HG03175 (cell line): ENCODE results near the gene UBE2G2.

Experiments used
- ATAC-seq: cut with Tn5 transposase; IDR thresholded peaks from one replicate; pipeline ENCODE4 v1.9.1; 2021; ENCODE audit warnings: mild to moderate bottlenecking, moderate library complexity; ENCODE audit not compliant: unreplicated experiment

Gene UBE2G2

DNA sequence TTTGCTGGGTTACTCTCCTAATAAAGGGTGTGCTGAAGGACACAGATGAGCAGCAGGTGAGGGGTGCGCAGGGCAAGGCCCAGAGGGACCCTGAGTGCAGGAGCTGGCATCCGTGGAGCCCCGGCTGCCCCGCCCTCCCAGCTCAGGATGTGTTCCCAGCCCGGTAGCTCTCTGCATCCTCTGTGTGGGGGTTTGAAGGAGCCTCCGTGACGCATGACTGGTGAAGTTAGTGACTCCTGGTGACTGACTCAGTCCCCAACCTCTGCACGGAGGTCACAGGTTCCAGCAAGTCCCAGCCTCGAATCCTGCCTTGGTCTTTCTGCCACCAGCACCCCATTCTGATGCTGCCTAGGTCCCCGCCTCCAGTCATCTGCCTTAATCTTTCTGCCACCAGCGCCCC lies 68.7 kb downstream of the UBE2G2 start:
- ATAC-seq: no peak

DNA sequence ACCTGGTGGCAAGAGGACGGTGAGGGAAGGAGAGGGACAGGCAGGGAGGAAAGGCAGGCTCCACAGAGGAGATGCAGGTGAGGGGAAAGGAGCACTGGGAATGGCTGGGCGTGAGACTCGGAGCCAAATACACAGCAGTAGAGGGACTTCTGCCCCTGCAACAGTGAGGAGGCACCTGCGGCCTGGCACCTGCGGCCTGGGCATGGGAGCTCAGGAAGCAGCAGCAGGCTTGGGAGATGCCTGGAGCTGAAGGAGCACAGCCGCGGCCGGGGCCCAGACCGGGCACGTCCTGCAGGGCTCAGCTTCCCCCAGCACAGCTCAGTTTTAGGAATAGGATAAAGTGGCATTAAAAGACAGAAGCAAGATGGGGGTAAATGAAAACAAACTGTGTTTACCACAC lies 69.4 kb downstream of the UBE2G2 start:
- ATAC-seq: no peak

DNA sequence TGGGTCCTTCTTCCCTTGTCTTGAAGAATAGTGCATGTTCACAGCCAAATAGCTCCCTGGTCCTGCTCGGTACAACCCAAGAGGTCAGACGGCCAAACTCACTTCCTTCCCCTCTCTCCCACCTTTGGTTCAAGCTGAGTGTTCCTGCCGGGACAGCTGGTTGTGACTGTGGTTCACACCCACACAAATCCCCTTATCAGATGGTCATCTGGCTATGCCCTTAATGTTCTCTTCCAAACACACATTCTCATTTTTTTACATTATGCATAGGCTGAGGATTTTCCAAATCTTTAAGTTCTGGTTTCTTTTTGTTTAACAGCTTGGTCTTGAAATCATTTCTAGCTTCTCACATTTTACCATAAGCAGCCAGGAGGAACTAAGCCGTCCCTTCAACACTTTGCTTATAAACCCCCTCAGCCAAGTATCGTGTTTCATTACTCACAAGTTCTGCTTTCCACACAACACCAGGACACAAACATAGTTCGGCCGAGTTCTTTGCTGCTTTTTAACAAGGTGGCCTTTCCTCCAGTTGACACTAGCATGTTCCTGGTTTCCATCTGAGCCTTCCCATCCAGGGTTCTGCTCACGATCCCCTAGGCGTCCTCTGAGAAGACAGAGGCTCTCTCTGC lies 70.6 kb downstream of the UBE2G2 start:
- ATAC-seq: no peak

DNA sequence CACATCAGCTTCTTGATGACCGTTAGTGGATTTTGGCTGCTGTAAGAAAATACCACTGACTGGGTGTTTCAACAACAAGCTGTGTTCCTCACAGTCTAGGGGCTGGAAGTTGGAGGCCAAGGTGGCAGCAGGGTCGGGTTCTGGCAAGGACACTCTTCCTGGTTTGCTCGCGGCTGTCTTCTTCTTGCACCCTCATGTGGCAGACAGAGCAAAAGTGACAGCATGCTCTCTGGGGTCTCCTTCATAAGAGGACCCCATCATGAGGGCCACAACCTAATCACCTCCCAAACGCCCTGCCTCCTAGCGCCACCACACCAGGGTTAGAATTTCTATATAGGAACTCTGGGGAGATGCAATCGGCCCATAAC lies 71.6 kb downstream of the UBE2G2 start:
- ATAC-seq: no peak

DNA sequence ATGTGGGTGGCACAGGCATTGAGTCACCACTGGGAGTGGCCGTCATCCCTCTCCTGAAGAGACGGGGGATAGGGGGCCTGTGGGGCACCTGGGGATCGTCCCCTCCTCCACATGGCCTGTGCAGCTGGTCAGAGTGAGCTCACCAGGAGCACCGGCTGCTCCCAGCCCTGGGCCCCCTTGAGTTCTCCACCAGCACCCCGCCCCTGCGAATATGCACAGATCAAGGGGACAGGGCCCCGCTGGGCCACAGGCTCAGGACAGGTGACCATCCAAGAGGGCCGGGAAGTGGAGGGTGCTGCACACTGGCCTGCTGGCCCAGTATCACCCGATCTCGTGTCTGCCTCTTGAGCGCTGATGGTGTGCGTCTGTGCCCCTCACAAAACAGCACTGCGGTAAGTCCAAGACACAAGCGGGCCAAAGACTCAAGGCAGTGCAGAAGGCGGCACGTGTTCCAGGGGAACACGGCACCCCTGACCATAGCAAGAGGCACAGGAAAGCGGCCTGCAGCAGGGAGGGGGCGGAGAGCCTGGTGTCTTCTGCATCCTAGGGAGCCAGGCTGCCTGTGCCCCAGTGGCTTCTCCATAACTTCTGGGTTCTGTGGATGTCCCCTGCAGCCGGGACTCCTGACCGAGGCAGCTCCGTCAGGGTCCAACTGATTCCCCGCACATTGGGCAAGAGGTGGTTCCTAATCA lies 72.1 kb downstream of the UBE2G2 start:
- no peak for ATAC-seq

DNA sequence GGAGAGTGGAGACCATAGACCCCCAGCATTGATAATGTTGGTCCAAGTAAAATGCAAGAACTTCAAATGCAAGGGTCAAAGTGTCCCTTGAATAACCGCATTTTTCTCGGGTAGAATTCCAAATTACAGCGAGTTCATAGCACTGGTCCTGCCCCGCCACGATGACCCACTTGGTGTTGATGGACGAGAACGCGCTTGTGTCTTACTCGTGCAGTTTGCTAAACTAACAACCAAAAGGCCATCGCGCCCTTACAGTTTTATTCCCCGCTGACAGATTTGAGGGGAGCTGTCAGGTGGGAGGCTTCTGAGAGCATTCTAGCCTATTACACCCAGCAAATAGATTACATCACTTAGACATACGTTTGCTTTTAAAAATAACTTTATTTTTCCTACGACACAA lies 72.9 kb downstream of the UBE2G2 start:
- ATAC-seq: no peak

DNA sequence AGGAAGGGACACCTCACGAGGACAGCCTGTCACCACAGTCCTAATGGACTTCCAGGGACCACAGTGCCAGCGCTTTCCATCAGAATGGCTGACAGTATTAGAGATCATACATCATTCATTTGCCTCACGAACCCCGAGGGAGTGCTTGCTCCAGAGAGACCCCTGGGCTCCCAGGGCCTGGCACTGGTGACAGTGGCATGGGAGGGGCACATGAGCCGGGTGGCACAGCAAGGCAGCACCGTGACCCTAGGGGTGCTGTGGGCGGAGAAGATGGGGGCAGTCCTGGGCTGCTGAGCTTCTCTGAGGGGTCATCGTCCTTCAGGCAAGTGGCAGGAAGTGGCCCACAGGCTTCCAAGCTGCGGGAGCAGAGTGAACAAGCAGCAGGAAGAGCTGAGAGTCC lies 73.9 kb downstream of the UBE2G2 start:
- no peak for ATAC-seq

DNA sequence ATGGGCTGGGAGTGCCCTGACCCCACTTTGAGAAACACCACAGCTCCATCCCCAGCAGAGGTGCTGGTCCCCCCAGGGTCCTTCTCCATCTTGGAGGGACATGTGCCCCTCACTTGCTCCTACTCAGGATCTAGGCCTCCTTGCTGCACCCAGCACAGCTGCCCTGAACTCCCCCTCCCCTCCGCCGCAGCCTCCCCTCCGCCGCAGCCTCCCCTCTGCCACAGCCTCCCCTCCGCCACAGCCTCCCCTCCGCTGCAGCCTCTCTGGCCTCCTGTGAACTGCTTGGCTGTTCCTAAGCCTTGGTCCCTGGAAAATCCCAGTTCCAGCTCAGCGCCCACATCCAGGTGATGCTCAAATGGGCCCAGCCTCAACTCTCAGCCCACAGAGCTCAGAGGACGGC lies 74.3 kb downstream of the UBE2G2 start:
- ATAC-seq: no peak

DNA sequence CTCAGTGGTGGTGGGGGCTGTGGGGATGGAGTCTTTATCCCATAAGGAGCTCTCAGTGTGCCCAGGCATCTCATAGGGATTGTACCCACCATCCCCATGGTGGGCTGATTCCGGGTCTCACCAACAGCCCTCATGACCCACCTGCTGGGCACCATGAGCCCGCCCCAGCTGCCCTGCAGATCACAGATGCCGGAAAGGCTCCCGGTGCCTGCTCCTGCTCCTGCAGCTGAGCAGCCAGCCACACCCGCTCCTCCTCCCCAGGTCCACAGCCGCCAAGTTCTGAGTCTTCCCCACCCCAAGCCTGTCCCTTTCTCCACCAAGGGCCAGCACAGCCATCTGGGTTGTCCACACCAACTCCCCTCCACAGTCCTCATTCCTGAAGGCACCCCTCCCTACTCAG lies 74.8 kb downstream of the UBE2G2 start:
- ATAC-seq: no peak

DNA sequence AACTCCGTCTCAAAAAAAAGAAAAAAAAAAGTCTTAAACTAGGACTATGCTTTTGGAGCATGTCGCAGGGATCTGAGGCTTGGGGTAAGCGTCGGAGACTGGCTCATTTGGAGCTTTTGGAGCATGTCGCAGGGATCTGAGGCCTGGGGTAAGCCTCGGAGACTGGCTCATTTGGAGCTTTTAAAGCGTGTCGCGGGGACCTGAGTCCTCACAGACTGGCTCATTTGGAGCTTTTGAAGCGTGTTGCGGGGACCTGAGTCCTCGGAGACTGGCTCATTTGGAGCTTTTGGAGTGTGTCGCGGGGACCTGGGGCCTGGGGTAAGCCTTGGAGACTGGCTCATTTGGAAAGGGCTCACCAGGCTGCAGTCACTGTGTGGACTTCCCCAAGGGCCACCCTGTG lies 76.7 kb downstream of the UBE2G2 start:
- no peak for ATAC-seq

DNA sequence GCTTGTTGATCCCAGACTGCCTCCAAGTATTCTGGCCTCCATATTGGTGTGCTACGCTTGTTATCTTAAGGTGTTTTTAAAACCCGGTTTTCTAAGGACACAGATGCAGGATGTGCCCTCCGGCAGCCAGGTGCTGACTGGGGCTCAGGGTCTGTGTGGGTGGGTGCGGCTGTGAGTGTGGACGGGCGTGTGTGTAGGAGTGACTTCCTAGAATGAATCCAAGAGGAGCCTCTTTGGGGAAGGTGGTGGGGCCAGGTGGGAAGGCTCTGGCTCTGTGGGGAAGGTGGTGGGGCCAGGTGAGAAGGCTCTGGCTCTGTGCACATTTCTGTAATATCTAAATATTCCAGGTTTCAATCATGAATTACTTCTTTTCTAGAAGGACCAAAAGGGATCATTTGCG lies 77.4 kb downstream of the UBE2G2 start:
- ATAC-seq: no peak

DNA sequence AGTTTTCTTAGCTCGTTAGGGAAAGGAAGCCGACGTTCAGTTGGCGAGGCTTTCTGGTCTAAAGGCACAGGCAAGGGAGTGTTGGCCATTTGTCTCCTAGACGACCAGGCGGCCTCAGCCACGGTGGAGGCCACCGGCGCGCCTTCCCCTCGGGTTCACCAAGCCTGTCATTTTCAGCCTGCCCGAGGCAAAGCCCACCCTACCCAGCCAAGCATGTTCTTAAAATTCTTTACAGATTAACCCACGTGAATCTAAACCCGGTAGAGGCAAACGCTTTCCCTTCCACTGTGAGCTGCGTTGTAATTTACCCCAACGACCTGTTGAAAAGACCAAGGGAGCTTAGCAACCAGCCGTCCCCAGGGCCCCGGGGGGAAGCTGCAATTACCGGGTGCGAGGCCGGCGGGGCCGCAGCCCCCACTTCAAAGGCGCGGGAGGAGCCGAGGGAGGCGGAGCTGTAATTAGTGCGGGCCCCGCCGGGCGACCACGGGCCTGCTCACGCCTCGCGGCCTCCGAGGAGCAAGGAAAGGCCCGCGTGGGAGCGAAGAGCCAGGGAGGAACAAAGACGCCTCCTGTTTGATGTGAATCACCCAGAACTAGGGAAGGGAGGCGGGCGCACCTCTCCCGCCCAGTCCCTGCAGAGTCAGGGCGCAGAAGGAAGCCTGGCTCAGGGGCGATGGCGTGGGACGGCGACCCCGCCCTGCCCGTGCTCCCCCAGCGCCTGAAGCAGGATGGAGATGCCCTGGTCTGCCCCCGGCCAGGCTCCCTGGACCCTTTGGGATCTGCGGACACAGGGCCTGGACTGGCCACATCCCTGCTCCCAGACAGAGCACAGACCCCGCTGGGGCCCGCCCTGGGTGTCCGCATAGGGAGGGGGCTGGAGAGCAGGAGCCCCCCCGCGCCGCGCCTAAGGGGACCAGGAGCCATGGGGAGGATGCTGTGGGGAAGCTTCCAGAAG lies 78.2 kb downstream of the UBE2G2 start:
- ATAC-seq: no peak

DNA sequence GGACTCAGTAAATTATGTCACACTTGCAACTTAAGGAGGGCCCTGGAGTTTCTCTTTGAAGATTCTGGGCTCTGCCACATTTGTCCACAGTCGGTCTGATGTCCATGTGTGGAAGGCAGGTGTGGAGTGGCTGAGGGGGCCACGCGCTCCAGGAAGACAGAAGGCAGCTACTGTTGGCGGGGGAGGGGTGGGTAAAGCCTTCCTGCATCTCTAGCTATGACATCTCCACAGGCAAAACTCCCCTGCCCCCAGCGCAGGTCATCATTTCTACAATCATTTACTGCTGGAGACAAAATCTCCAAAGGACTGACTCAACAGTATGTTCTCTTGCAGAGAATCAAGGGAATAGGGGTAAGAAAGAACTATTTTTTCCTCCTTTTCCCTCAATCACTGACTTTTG lies 78.9 kb downstream of the UBE2G2 start:
- no peak for ATAC-seq

DNA sequence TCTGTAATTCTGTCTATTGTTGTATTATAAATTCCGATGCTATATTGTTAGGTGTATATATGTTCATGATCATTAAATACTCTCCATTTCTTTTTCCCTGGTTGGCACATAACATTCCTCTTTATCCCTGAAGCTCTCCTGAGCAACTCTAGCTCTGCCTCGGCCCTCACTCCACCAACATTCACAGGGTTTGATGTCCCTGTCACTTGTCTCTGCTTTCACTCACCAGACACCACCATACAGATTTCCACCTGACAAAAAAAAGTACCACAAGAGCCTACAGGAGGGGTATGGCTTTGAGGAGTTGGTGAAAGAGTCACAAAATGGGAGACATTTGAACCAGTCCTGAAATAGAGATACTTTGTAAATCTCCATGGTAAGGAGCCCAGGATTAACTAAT lies 81.5 kb downstream of the UBE2G2 start:
- no peak for ATAC-seq
